Activated T-cell treated with anti-CD3 and anti-CD28 coated beads, Interleukin-2, amount 50 U/mL, for 72 hours (primary cell): ENCODE measurements around the gene MBP. TPM values are rescaled to one million over a fixed set of nuclear protein-coding genes. Genes with fewer than 3 reads are reported as not detected.

ENCODE experiments used
- ATAC-seq, 2 donors: fragments of 150-1000 bp; cut with Tn5 transposase; replicated peaks in 1 of 2; 2 replicates each; pipeline ENCODE4 v1.10.0; 2021; ENCODE audit warnings: moderate library complexity in 2 of 2, mild to moderate bottlenecking in 1 of 2
- DNase-seq, 2 donors: peaks; one replicate each; pipeline ENCODE4 v3.0.0; 2021 to 2022; ENCODE audit warnings: mixed read lengths in 1 of 2
- H3K27ac Mint-ChIP-seq: one replicate; pipeline ENCODE4 v1.8.0; 2022; ENCODE audit warnings: mild to moderate bottlenecking, moderate library complexity, mixed read lengths
- H3K27me3 Mint-ChIP-seq: one replicate; pipeline ENCODE4 v1.8.0; 2022; ENCODE audit warnings: low read depth, mixed read lengths
- H3K36me3 Mint-ChIP-seq, 2 donors: one replicate each; pipeline ENCODE4 v1.8.0; 2022; ENCODE audit warnings: mixed read lengths in 2 of 2, mild to moderate bottlenecking in 1 of 2; ENCODE audit not compliant: insufficient read depth in 2 of 2
- H3K4me1 Mint-ChIP-seq: one replicate; pipeline ENCODE4 v1.8.0; 2022; ENCODE audit warnings: low read depth, mixed read lengths
- H3K4me3 Mint-ChIP-seq, 2 donors: one replicate each; pipeline ENCODE4 v1.8.0; 2022; ENCODE audit warnings: mild to moderate bottlenecking in 2 of 2, mixed read lengths in 2 of 2, moderate library complexity in 2 of 2
- H3K9me3 Mint-ChIP-seq, 2 donors: one replicate each; pipeline ENCODE4 v1.8.0; 2022; ENCODE audit warnings: mixed read lengths in 2 of 2
- total RNA-seq, 2 donors: library from RNA; stranded (reverse); gene quantifications; one replicate each; pipeline ENCODE4 v1.2.3, GENCODE V29; 2022

Gene MBP
- total RNA-seq, 2 donors from 2014 or later, result 101 to 107 TPM

- Mint-ChIP-seq H3K9me3 (no peaks in the 10 kb centered on the region), H3K4me3 (no peak overlapping the region), H3K36me3 (no peaks in the 10 kb centered on the region), H3K27ac (no peak overlapping the region), H3K27me3 (no peaks in the 10 kb centered on the region), H3K4me1 (no peaks in the 10 kb centered on the region)
- DNase-seq, result no peak
- ATAC-seq, result no peak
Measured at GRCh38 chr18:76989647-76990190, 142.9 kb downstream of the MBP start.

DNA sequence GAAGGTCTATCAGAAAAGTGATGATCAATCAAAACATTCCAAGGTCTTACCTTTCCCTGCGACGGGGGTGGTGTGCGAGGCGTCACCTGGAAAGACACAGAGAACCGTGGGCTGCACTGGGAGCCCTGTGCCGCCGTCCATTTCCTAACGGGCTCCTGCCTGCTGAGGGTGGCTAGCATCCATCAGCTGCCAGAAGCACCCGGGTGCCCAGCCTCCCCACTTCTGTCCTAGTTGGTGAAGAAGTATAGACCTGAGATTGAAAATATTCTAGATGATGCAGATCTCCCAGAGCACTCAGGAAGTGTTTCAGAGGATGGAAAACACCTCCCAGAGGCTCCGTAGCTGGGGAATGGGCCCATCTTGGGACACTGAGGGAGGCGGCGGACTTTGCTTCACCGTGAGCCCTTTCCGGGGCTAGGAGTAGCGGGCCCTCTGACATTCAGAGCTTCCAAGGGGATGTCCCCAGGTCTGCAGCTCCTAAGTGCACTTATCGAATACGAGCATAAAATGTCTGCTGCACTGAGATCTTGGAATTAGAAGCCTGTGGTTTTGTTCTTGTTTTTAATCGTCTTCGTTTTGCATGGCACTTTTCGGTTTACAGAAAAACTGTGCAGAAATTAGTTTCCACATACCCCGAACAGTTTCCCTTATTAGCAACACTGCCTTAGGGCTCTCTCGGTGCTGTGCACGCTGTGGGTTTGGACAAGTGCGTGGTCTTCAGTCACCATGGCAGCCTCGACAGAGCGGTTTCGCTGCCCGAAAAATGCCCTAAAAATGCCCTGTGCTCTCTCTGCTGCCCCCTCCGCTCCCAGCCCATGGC lies 143.5 kb downstream of the MBP start:
- Mint-ChIP-seq H3K27ac (no peak overlapping the region), H3K9me3 (no peaks in the 10 kb centered on the region), H3K4me1 (no peaks in the 10 kb centered on the region), H3K4me3 (peak overlapping the region in 1 of 2 donors; percentile 10), H3K36me3 (no peaks in the 10 kb centered on the region), H3K27me3 (no peaks in the 10 kb centered on the region)
- ATAC-seq (peak; percentile 28 to 64), DNase-seq (no peak)

DNA sequence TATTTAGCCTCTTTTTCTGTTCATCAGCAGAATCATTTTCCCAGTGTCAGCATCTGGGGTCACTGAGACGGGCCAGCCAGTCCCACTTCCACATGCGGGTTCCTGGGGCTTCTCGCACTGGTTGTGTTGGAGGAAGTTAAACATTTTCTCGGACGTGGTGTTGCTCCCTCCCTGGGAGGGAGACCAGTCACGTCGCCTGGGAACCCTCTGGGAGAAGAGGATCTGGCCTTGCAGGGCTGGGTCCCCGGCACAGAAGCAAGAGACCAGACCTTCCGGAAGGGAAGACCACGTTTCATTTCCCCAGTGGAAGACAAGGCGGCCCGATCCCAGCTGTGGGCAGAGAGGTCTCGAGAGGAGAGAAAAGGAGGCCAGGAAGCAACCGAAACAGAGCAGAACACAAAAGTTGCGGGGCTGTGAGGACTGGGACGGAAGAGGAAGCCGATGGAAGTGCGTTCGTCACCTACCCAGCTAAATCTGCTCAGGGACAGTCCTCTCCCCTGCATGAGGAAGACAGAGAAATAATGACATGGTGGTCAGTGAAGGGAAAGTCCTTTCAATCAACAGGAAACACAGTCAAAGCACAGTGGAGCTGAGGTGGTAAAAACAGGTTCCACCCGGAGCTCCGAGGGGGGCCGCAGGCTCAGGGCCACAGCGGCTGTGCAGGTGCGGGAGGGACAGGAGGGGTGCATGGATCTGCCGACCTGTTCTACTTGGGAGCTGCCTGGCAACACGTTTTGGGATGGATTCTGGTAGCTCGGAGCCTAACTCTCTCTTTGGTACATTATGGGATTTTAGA lies 144.4 kb downstream of the MBP start:
- peaks cover 4% of the 10 kb centered on the region for H3K4me1 Mint-ChIP-seq
- peak overlapping the region in 1 of 2 donors; percentile 41 for H3K4me3 Mint-ChIP-seq
- peak overlapping the region; percentile 49 for H3K27ac Mint-ChIP-seq
- no peaks in the 10 kb centered on the region for H3K27me3 Mint-ChIP-seq
- no peak for DNase-seq
- no peaks in the 10 kb centered on the region for H3K36me3 Mint-ChIP-seq
- H3K9me3 Mint-ChIP-seq, result no peaks in the 10 kb centered on the region
- ATAC-seq, result no peak

- H3K27me3 Mint-ChIP-seq, result no peaks in the 10 kb centered on the region
- H3K9me3 Mint-ChIP-seq, result no peaks in the 10 kb centered on the region
- no peak for ATAC-seq
- H3K4me1 Mint-ChIP-seq, result peaks cover 8% of the 10 kb centered on the region
- H3K27ac Mint-ChIP-seq, result no peak overlapping the region
- no peak overlapping the region for H3K4me3 Mint-ChIP-seq
- H3K36me3 Mint-ChIP-seq, result no peaks in the 10 kb centered on the region
- DNase-seq, result no peak
Measured at GRCh38 chr18:76986406-76986805, 146.2 kb downstream of the MBP start.

DNA sequence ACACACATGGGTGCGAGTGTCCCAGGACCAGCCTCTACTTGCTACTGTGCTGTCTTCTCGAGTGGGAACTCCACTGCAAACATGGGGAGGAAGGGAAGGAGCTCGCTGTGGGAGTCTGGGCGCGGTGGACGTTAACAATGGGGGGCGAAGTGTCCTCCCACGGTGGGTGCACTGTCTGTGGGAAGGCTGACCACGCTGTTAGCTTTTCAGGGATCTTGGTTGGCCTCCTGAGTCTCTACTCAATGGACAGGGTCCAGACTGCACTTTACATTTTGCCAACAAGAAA lies 146.7 kb downstream of the MBP start:
- ATAC-seq, result no peak
- no peaks in the 10 kb centered on the region for H3K36me3 Mint-ChIP-seq

DNA sequence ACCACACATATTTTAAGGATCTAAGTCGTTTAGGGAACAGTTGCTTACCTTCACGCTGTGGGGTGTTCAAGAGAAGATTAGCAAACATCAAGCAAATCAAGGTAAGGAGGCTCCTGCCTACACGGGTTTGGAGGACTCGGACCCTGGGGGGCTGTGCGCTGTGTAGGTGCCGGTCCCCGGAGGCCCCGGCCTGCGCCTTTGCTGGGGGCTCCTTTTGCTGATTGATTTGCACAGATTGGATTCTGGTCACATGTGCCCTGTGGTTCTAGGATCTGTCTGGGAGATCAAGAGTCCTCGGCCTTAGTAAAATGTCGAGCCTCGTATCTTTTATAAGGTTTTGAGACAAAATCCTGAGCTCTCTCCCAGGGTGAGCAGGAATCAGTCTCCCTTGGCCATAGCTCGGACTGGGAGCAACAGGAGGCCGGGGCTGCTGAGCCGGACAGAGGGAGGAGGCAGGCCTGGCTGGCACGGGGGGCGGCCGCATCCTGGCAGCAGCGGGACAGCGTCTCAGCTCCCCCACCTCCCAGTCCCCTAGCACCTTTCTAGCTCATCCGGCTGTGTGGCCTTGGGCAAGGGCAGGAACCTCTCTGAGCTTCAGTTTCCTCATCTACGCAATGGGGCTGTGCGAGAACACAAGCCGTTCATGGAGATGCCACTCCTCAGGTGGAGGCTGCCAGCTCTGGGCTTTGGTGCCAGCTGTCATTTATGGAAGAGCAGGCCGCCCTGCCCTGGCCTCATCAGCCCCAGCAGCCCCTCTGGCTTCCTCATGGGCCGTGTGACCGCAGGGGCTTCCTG lies 147.2 kb downstream of the MBP start:
- ATAC-seq, result no peak
- Mint-ChIP-seq H3K4me1 (peaks cover 8% of the 10 kb centered on the region), H3K27ac (no peak overlapping the region), H3K27me3 (no peaks in the 10 kb centered on the region), H3K4me3 (no peak overlapping the region), H3K9me3 (no peaks in the 10 kb centered on the region), H3K36me3 (no peaks in the 10 kb centered on the region)
- no peak for DNase-seq

More for the DNA sequence above, 146.7 kb downstream of the MBP start:
- no peaks in the 10 kb centered on the region for H3K9me3 Mint-ChIP-seq
- no peaks in the 10 kb centered on the region for H3K27me3 Mint-ChIP-seq
- no peak overlapping the region for H3K4me3 Mint-ChIP-seq
- no peak for DNase-seq
- H3K4me1 Mint-ChIP-seq, result peaks cover 8% of the 10 kb centered on the region
- H3K27ac Mint-ChIP-seq, result no peak overlapping the region

GRCh38 chr18:76984193-76985155 lies 148.1 kb downstream of the MBP start:
- Mint-ChIP-seq H3K9me3 (no peaks in the 10 kb centered on the region), H3K27ac (no peak overlapping the region), H3K4me1 (peaks cover 8% of the 10 kb centered on the region), H3K27me3 (no peaks in the 10 kb centered on the region), H3K36me3 (no peaks in the 10 kb centered on the region), H3K4me3 (no peak overlapping the region)
- DNase-seq (no peak), ATAC-seq (no peak)

DNA sequence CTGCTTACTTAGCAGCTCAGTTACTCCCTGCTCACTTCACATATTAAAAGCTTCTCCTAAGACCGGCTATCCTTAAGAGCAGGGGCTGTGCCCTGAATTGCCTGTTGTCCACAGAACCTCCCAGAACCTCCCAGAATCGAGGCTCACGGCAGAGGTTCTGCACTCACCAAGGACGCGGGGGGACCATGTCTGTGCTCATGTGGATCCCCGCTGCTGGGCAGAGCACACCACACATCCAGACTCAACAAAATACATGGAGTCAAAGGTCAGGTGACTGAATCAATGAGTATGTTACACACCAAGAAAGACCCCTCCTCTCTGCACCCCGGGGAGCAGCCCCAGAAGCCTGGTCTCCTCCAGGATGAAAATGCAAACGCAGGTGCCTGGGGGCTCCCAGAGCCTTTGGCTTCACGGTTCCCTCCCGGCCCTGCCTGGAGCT lies 149.0 kb downstream of the MBP start:
- Mint-ChIP-seq H3K27ac (no peak overlapping the region), H3K4me3 (no peak overlapping the region), H3K4me1 (peaks cover 8% of the 10 kb centered on the region), H3K36me3 (no peaks in the 10 kb centered on the region), H3K27me3 (no peaks in the 10 kb centered on the region), H3K9me3 (no peaks in the 10 kb centered on the region)
- ATAC-seq, result peak; percentile 27 to 33
- no peak for DNase-seq

- no peaks in the 10 kb centered on the region for H3K36me3 Mint-ChIP-seq
- ATAC-seq (peak; percentile 94 to 97), DNase-seq (peak; percentile 91)
- H3K4me3 Mint-ChIP-seq, result no peak overlapping the region
- peak overlapping the region; percentile 4 for H3K27ac Mint-ChIP-seq
- no peaks in the 10 kb centered on the region for H3K9me3 Mint-ChIP-seq
- no peaks in the 10 kb centered on the region for H3K27me3 Mint-ChIP-seq
- H3K4me1 Mint-ChIP-seq, result peaks cover 8% of the 10 kb centered on the region
Measured at GRCh38 chr18:76982841-76983583, 149.6 kb downstream of the MBP start.

GRCh38 chr18:76982038-76982437 lies 150.5 kb downstream of the MBP start:
- Mint-ChIP-seq H3K4me3 (no peak overlapping the region), H3K27me3 (no peaks in the 10 kb centered on the region), H3K4me1 (peaks cover 8% of the 10 kb centered on the region), H3K27ac (no peak overlapping the region), H3K36me3 (no peaks in the 10 kb centered on the region), H3K9me3 (no peaks in the 10 kb centered on the region)
- ATAC-seq, result no peak
- no peak for DNase-seq

GRCh38 chr18:76981396-76981968 lies 151.1 kb downstream of the MBP start:
- ATAC-seq (no peak), DNase-seq (no peak)
- peaks cover 8% of the 10 kb centered on the region for H3K4me1 Mint-ChIP-seq
- no peaks in the 10 kb centered on the region for H3K9me3 Mint-ChIP-seq
- no peak overlapping the region for H3K4me3 Mint-ChIP-seq
- H3K27ac Mint-ChIP-seq, result no peak overlapping the region
- no peaks in the 10 kb centered on the region for H3K27me3 Mint-ChIP-seq
- H3K36me3 Mint-ChIP-seq, result no peaks in the 10 kb centered on the region
